SK-N-SH treated with all-trans-retinoic acid at 6 μM for 48 hours (cell line): Measurements from ENCODE around the gene GPR137.

Experiments used
- ATAC-seq: fragments of 200-7000 bp; cut with Tn5 transposase; 3 replicates; pipeline ENCODE4 v1.9.1; 2020; ENCODE audit warnings: mild to moderate bottlenecking, moderate library complexity
- ARNTL ChIP-seq: fragments of 450-650 bp; formaldehyde crosslinking; IDR thresholded peaks from 2 replicates; pipeline ENCODE4 v1.5.0; 2020; ENCODE audit warnings: low read depth, mild to moderate bottlenecking, moderate library complexity, borderline replicate concordance
- BACH2 ChIP-seq: fragments of 250-450 bp; sonication (Bioruptor Pico); IDR thresholded peaks from 2 replicates; pipeline ENCODE4 v1.9.0; 2021; ENCODE audit warnings: mild to moderate bottlenecking, borderline replicate concordance
- CSDC2 ChIP-seq: fragments of 250-450 bp; sonication (Bioruptor Pico); IDR thresholded peaks from 2 replicates; pipeline ENCODE4 v1.5.0; 2020; ENCODE audit warnings: mild to moderate bottlenecking, moderate library complexity
- ESRRG ChIP-seq: fragments of 250-450 bp; sonication (Bioruptor Pico); IDR thresholded peaks from 2 replicates; pipeline ENCODE4 v1.6.1; 2021; ENCODE audit warnings: mild to moderate bottlenecking
- GLIS3 ChIP-seq: fragments of 250-450 bp; sonication (Bioruptor Pico); IDR thresholded peaks from 2 replicates; pipeline ENCODE4 v1.5.0; 2020; ENCODE audit warnings: mild to moderate bottlenecking, moderate library complexity
- ISL1 ChIP-seq: fragments of 250-450 bp; sonication (Bioruptor Pico); IDR thresholded peaks from 2 replicates; pipeline ENCODE4 v2.1.2; 2022; ENCODE audit warnings: mild to moderate bottlenecking, moderate library complexity
- OSR1 ChIP-seq: fragments of 250-450 bp; sonication (Bioruptor Pico); IDR thresholded peaks from 2 replicates; pipeline ENCODE4 v1.8.0; 2022; ENCODE audit warnings: moderate library complexity, mild to moderate bottlenecking, inconsistent platforms
- PPARA ChIP-seq: fragments of 250-450 bp; sonication (Bioruptor Pico); IDR thresholded peaks from 2 replicates; pipeline ENCODE4 v1.5.0; 2020; ENCODE audit warnings: mild to moderate bottlenecking, borderline replicate concordance
- RARB ChIP-seq: fragments of 250-450 bp; sonication (Bioruptor Pico); IDR thresholded peaks from 2 replicates; pipeline ENCODE4 v1.8.0; 2021; ENCODE audit warnings: mild to moderate bottlenecking, moderate library complexity
- SNAI2 ChIP-seq: fragments of 250-450 bp; sonication (Bioruptor Pico); IDR thresholded peaks from 2 replicates; pipeline ENCODE4 v1.5.0; 2020; ENCODE audit warnings: mild to moderate bottlenecking, moderate library complexity
- TOX ChIP-seq: fragments of 250-450 bp; sonication (Bioruptor Pico); IDR thresholded peaks from 2 replicates; pipeline ENCODE4 v1.8.0; 2021; ENCODE audit warnings: mild to moderate bottlenecking, moderate library complexity, borderline replicate concordance
- ZC3H10 ChIP-seq: fragments of 250-450 bp; sonication (Bioruptor Pico); IDR thresholded peaks from 2 replicates; pipeline ENCODE4 v1.5.1; 2021; ENCODE audit warnings: mild to moderate bottlenecking, moderate library complexity
- ZFP3 ChIP-seq: fragments of 250-450 bp; sonication (Bioruptor Pico); IDR thresholded peaks from 2 replicates; pipeline ENCODE4 v1.5.0; 2020; ENCODE audit warnings: mild to moderate bottlenecking, moderate library complexity
- ZFP30 ChIP-seq: fragments of 450-650 bp; formaldehyde crosslinking; IDR thresholded peaks from 2 replicates; pipeline ENCODE4 v1.5.0; 2022; ENCODE audit warnings: mild to moderate bottlenecking, moderate library complexity
- ZNF565 ChIP-seq: fragments of 450-650 bp; formaldehyde crosslinking; conservative IDR thresholded peaks from 2 replicates; pipeline ENCODE4 v1.5.0; 2020; ENCODE audit warnings: low read depth, mild to moderate bottlenecking, moderate library complexity
- ZNF70 ChIP-seq: fragments of 450-650 bp; formaldehyde crosslinking; IDR thresholded peaks from 2 replicates; pipeline ENCODE4 v1.5.0; 2020; ENCODE audit warnings: mild to moderate bottlenecking, moderate library complexity
- TF ChIP-seq, protein P1 (sequence below): fragments of 250-450 bp; sonication (Bioruptor Pico); IDR thresholded peaks from 2 replicates; pipeline ENCODE4 v1.5.1; 2020; ENCODE audit warnings: low read depth, mild to moderate bottlenecking, moderate library complexity
- TF ChIP-seq, protein P2 (sequence below): fragments of 250-450 bp; sonication (Bioruptor Pico); IDR thresholded peaks from 2 replicates; pipeline ENCODE4 v1.8.0; 2020; ENCODE audit warnings: mild to moderate bottlenecking, moderate library complexity, borderline replicate concordance
- TF ChIP-seq, protein P3 (sequence below): fragments of 250-450 bp; sonication (Bioruptor Pico); IDR thresholded peaks from 2 replicates; pipeline ENCODE4 v1.5.0; 2020; ENCODE audit warnings: mild to moderate bottlenecking, moderate library complexity
- TF ChIP-seq, protein P4 (sequence below): fragments of 250-450 bp; sonication (Bioruptor Pico); IDR thresholded peaks from 2 replicates; pipeline ENCODE4 v1.5.1; 2021; ENCODE audit warnings: mild to moderate bottlenecking, moderate library complexity
- TF ChIP-seq, protein P5 (sequence below): fragments of 250-450 bp; sonication (Bioruptor Pico); IDR thresholded peaks from 2 replicates; pipeline ENCODE4 v1.8.0; 2021; ENCODE audit warnings: low read depth, mild to moderate bottlenecking, moderate library complexity, borderline replicate concordance

The GPR137 gene

DNA sequence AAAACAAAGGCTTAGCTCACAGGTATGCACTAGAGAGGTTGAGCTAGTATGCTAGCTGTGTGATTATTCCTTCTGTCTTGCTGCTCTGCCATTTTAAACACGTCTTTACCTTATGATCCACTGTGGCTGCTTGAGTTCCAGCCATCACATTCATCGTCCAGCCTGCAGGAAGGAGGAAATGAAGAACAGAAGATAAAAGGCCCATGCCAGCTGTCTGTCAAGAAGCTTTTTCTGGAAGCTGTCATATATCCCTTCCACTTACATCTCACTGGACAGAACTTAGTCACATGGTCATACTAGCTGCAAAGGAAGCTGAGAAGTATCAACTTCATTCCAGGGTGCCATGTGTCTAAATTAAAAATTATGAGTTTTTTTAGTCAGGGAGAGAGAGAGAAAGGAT is 41.7 kb downstream of the GPR137 start:
- no peak for ATAC-seq
- TF ChIP-seq ZFP30 (CRISPR knock-in tag) (no peak), ZFP3 (CRISPR knock-in tag) (no peak)
- TF ChIP-seq, protein P1, sequence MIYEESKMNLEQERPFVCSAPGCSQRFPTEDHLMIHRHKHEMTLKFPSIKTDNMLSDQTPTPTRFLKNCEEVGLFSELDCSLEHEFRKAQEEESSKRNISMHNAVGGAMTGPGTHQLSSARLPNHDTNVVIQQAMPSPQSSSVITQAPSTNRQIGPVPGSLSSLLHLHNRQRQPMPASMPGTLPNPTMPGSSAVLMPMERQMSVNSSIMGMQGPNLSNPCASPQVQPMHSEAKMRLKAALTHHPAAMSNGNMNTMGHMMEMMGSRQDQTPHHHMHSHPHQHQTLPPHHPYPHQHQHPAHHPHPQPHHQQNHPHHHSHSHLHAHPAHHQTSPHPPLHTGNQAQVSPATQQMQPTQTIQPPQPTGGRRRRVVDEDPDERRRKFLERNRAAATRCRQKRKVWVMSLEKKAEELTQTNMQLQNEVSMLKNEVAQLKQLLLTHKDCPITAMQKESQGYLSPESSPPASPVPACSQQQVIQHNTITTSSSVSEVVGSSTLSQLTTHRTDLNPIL, result no peak
- TF ChIP-seq, protein P2, sequence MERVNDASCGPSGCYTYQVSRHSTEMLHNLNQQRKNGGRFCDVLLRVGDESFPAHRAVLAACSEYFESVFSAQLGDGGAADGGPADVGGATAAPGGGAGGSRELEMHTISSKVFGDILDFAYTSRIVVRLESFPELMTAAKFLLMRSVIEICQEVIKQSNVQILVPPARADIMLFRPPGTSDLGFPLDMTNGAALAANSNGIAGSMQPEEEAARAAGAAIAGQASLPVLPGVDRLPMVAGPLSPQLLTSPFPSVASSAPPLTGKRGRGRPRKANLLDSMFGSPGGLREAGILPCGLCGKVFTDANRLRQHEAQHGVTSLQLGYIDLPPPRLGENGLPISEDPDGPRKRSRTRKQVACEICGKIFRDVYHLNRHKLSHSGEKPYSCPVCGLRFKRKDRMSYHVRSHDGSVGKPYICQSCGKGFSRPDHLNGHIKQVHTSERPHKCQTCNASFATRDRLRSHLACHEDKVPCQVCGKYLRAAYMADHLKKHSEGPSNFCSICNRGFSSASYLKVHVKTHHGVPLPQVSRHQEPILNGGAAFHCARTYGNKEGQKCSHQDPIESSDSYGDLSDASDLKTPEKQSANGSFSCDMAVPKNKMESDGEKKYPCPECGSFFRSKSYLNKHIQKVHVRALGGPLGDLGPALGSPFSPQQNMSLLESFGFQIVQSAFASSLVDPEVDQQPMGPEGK (CRISPR knock-in tag), result no peak
- TF ChIP-seq, all 23 proteins: peak for 0

DNA sequence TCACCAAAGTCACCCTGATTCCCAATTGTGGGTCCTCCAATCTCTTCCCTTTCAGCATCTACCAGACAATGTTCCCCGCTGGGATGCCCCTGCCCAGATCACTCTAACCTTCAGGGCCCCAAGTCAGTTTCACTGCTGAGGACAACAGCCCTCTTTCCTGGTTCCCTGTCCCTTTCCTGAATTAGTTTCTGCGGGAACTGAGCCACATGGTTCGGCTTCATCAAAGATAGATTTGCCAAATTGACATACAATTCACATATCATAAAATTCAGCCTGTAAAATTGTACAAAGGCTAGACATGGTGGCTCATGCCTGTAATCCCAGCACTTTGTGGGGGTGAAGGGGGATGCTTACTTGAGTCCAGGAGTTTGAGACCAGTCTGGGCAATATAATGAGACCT is 42.3 kb downstream of the GPR137 start:
- TF ChIP-seq SNAI2 (CRISPR knock-in tag) (no peak), BACH2 (no peak), OSR1 (no peak), ARNTL (CRISPR knock-in tag) (no peak), CSDC2 (CRISPR knock-in tag) (no peak), GLIS3 (CRISPR knock-in tag) (no peak), TOX (CRISPR knock-in tag) (no peak), PPARA (CRISPR knock-in tag) (no peak), RARB (no peak), ZNF70 (CRISPR knock-in tag) (no peak), ZNF565 (CRISPR knock-in tag) (no peak)
- TF ChIP-seq, protein P3, sequence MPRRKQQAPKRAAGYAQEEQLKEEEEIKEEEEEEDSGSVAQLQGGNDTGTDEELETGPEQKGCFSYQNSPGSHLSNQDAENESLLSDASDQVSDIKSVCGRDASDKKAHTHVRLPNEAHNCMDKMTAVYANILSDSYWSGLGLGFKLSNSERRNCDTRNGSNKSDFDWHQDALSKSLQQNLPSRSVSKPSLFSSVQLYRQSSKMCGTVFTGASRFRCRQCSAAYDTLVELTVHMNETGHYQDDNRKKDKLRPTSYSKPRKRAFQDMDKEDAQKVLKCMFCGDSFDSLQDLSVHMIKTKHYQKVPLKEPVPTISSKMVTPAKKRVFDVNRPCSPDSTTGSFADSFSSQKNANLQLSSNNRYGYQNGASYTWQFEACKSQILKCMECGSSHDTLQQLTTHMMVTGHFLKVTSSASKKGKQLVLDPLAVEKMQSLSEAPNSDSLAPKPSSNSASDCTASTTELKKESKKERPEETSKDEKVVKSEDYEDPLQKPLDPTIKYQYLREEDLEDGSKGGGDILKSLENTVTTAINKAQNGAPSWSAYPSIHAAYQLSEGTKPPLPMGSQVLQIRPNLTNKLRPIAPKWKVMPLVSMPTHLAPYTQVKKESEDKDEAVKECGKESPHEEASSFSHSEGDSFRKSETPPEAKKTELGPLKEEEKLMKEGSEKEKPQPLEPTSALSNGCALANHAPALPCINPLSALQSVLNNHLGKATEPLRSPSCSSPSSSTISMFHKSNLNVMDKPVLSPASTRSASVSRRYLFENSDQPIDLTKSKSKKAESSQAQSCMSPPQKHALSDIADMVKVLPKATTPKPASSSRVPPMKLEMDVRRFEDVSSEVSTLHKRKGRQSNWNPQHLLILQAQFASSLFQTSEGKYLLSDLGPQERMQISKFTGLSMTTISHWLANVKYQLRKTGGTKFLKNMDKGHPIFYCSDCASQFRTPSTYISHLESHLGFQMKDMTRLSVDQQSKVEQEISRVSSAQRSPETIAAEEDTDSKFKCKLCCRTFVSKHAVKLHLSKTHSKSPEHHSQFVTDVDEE (CRISPR knock-in tag), result no peak
- TF ChIP-seq, protein P2 (CRISPR knock-in tag), result no peak
- TF ChIP-seq, protein P4, sequence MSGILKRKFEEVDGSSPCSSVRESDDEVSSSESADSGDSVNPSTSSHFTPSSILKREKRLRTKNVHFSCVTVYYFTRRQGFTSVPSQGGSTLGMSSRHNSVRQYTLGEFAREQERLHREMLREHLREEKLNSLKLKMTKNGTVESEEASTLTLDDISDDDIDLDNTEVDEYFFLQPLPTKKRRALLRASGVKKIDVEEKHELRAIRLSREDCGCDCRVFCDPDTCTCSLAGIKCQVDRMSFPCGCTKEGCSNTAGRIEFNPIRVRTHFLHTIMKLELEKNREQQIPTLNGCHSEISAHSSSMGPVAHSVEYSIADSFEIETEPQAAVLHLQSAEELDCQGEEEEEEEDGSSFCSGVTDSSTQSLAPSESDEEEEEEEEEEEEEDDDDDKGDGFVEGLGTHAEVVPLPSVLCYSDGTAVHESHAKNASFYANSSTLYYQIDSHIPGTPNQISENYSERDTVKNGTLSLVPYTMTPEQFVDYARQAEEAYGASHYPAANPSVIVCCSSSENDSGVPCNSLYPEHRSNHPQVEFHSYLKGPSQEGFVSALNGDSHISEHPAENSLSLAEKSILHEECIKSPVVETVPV (CRISPR knock-in tag), result no peak
- ATAC-seq, result no peak

DNA sequence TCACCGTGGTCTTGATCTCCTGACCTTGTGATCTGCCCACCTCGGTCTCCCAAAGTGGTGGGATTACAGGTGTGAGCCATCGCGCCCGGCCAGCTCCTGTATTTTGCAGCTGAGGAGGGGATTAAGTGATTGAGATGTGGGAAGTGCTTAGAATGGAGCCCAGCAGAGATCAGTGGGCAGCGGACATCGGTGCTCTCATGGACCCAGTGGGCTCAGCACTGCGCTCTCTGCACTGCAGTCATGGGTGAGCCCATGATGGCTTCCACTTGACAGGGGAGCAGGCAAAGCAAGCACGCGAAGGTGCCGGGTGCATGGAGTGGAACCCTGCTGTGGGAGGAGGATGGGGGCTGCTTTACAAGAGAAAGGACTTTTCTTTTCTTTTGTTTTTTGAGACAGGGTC is 45.2 kb downstream of the GPR137 start:
- no peak for ATAC-seq
- TF ChIP-seq ZNF565 (CRISPR knock-in tag) (no peak), ZC3H10 (CRISPR knock-in tag) (no peak), ZFP30 (CRISPR knock-in tag) (no peak), ESRRG (CRISPR knock-in tag) (no peak), GLIS3 (CRISPR knock-in tag) (no peak), TOX (CRISPR knock-in tag) (no peak), ISL1 (CRISPR knock-in tag) (no peak), PPARA (CRISPR knock-in tag) (no peak), ZNF70 (CRISPR knock-in tag) (no peak)
- TF ChIP-seq, protein P2 (CRISPR knock-in tag), result no peak
- TF ChIP-seq, protein P5, sequence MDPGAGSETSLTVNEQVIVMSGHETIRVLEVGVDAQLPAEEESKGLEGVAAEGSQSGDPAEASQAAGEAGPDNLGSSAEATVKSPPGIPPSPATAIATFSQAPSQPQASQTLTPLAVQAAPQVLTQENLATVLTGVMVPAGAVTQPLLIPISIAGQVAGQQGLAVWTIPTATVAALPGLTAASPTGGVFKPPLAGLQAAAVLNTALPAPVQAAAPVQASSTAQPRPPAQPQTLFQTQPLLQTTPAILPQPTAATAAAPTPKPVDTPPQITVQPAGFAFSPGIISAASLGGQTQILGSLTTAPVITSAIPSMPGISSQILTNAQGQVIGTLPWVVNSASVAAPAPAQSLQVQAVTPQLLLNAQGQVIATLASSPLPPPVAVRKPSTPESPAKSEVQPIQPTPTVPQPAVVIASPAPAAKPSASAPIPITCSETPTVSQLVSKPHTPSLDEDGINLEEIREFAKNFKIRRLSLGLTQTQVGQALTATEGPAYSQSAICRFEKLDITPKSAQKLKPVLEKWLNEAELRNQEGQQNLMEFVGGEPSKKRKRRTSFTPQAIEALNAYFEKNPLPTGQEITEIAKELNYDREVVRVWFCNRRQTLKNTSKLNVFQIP (CRISPR knock-in tag), result no peak
- TF ChIP-seq, protein P4 (CRISPR knock-in tag), result no peak
